HL-60/S4 (cell line): ENCODE data around the gene ARID3A.

Source experiments
- in situ Hi-C: fragments of 300-500 bp; cut with MboI; formaldehyde crosslinking; loops from 2 replicates; pipeline ENCODE4 v1.14.3; 2022; ENCODE audit warnings: low sequenced_read_pairs

The ARID3A gene

DNA sequence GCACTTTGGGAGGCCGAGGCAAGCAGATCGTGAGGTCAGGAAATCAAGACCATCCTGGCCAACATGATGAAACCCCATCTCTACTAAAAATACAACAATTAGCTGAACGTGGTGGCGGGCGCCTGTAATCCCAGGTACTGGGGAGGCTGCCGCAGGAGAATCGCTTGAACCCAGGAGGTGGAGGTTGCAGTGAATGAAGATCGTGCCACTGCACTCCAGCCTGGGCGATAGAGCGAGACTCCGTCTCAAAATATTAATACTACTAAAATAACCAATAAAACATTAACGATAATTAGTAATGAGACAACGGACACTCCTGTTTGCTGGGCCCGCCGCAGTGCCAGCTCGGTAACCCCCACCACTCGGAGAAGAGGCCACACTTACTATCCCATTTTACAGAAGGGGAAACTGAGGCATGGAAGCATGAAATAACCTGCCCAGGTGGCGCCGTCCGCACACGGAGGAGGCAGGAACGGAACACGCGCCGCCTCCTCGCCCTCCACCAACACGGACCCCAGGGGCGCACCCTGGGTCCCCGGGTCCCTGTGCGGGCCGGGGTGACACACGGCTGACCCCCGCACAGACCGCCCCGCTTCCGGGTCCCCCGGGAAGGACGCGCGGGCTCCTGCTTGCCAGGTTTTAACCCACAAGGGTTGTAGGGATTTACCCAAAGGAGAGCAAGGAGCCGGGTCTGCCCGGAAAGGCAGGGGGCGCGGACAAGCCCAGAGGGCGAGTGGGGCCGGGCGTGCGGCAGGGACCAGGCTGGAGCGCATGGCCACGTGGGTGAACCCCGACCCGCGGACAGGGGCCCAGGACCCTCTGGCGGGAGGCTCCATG, 14.4 kb upstream of the ARID3A start:
- in situ Hi-C loops, result no loop called here

DNA sequence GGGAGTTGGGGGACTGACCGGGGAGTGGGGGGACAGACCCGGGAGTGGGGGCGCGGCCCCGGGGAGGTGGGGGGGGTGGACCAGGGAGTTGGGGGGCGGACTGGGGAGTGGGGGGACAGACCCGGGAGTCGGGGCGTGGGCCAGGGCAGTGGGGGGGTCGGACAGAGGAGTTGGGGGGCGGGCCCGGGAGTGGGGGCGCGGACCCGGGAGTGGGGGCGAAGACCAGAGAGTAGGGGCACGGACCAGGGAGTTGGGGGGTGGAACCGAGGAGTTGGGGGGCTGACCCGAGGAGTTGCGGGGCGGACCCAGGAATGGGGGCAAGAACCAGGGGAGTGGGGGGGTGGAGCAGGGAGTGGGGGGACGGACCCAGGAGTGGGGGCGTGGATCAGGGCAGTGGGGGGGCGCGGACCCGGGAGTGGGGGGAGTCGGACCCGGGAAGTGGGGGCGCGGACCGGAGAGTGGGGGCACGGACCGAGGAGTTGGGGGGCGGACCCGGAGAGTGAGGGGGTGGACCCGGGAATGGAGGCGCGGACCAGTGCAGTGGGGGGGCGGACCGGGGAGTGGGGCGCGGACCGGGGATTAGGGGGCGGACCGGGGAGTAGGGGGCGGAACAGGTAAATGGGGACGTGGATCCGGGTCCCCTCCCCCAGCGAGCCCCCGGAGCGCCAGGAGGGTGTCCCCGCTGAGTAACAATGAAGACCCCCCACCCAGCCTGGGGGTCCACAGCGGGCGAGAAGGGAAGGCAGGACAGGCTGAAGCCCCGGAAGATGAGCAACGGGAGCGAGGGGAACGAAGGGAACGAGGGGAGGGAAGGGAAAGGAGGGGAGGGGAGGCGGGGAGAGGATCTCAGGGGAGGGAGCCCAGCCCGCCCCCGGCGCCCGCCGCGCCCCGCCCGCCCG, 13.4 kb upstream of the ARID3A start:
- in situ Hi-C loops, result no loop called here

DNA sequence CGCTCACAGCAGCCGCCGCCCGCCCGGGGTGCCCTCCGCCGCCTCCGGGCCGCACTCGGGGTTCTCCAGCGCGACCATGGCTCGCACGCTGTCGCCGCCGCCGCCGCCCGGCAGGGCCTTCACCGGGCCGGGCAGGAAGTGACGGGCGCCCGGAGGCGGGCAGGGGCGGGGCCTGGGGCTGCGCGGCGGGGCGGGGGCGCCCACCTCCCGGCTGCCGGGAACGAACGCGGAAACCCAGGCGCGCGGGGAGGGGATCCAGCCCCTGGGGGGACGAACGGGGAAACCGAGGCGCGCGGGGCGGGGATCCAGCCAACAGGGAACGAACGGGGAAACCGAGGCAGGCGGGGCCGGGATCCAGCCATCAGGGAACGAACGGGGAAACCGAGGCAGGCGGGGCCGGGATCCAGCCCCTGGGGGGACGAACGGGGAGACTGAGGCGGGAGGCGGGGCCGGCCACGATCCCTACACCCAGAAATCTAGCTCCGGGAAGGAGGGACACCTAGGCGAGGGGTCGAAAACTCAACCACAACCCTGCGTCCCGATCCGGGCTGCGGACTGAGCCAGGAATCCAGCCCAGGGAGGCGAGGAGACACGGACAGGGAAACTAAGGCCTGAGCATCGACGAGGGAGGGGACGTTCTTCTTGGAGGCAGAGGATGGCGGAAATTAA, 12.6 kb upstream of the ARID3A start, which contains the start of gene R3HDM4:
Gene R3HDM4 (minus strand): TSS at position 140 of the 669 bp plus-strand sequence. CDS start 62 bp downstream, at position 78.
- in situ Hi-C loops, result no loop called here

DNA sequence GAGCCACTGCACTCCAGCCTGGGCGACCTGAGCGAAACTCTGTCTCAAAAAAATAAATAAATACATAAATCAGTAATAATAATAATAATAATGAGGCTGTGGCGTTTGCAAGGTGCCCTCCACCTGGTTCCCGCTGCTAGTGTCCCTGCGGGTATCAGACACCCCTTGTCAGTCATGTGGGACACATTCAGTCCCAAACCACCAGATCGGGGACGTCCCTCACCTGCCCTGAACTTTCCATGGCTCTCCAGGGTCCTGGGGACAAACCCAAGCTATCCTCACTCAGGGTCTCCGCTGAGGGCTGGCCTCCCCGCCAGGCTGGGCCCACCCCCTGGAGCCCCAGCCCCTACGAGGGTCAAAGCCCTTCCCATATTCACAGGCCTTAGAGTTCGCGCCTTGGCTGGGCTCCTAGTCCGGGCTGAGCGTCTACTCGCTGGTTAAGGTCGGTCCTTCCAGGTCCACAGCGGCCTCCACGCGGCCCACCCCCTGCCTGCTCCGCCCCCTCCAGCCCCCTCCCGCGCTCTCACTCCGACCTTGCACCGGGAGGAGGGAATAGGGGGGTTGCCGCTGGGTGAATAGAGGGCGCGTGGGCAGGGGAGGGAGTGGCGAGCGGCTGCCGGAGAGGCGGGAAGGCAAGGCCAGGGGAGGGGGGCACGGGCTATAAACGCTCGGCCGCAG, 9.1 kb upstream of the ARID3A start:
- in situ Hi-C loops, result no loop called here

DNA sequence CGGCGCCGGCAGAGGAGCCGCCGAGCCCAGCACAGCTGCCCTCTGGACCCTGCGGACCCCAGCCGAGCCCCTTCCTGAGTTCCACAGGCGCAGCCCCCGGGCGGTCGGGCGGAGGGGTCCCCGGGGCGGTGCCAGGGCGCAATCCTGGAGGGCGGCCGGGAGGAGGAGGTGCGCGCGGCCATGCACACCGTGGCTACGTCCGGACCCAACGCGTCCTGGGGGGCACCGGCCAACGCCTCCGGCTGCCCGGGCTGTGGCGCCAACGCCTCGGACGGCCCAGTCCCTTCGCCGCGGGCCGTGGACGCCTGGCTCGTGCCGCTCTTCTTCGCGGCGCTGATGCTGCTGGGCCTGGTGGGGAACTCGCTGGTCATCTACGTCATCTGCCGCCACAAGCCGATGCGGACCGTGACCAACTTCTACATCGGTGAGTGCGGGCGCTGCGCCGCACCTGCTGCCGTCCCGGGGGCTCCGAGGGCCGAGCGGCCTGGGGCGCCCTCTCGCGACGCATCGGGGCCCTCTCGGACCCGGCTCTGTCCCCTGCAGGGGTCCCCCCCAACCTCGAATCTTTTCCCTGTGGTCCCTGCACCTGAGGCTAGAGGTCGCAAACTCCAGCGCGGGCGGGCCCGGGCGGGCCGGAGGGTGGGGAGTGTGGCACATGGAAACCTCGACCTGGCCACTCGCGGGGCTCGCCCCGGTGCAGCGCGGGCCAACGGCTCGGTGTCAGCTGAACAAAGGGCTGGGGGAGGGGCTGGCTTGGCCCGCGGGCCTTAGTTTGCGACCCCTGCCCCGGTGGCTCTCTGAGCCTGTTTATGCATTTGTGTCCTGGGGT, 8.3 kb upstream of the ARID3A start, which contains the start of gene KISS1R:
Gene KISS1R (plus strand): TSS at position 11 of the 829 bp plus-strand sequence. CDS start 170 bp downstream, at position 181.
- in situ Hi-C loops, result no loop called here

DNA sequence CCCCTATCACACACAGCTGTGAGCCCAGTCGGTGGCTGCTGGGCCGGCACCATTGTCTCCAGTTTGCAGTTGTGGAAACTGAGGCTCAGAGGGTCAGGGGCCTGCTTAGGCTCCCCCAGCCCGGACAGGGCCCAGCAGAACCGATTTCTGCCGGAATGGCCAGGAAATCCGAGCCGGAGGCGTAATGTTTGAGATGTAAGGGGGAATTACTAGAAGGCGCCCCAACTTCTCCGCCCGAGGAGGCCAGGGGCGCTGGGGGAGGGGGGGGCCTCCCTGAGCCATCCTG, 7.7 kb upstream of the ARID3A start:
- in situ Hi-C loops, result no loop called here

DNA sequence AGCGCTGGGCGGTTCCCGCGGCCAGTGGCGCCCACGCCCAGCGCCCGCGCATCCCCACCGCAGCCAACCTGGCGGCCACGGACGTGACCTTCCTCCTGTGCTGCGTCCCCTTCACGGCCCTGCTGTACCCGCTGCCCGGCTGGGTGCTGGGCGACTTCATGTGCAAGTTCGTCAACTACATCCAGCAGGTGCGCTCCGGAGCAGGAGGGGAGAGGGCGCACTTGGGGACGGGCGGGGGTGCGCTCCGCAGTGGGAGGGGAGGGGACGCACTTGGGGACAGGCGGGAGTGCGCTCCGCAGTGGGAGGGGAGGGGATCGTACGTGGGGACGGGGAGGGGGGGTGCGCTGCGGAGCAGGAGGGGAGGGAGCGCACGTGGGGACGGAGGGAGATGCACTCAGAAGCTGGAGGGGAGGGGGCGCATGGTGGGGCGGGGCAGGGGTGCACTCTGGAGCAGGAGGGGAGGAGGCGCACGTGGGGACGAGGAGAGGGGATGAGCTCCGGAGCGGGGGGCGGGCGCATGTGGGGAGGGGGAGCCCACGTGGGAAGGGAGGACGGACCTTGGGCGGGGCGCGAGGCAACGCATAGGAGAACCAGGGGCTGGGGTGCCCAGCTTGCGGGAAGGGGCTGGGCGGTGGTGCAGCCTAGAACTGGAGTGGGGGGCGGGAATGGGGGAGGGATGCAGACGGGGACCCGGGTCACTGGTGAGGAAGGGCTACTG, 7.2 kb upstream of the ARID3A start:
- in situ Hi-C loops, result no loop called here

DNA sequence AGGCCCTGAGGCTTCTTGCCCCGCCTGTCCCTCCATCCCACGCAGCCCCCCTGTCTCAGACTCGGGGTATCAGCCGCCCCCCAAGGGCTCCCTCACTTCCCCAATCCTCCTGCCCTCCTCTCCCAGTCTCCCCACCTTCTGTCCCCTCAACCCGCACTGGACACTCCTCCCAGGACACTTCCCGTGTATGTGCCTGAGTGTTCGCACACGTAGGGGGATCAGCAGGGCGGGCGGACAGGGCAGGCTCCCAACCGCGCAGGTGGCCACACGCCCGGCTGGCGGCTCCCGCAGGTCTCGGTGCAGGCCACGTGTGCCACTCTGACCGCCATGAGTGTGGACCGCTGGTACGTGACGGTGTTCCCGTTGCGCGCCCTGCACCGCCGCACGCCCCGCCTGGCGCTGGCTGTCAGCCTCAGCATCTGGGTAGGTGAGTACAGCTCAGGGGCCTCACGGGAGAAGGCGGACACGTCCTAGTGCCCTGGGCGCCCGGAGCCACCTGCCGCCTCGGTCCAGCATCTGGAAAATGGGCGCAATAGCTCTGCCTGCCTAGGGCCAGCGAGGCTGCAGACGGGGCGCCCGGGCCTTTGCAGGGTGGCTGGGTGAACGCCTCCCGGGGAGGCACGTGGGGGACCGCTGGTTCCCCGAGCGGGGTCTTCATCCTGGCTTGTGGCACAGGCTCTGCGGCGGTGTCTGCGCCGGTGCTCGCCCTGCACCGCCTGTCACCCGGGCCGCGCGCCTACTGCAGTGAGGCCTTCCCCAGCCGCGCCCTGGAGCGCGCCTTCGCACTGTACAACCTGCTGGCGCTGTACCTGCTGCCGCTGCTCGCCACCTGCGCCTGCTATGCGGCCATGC, 6.4 kb upstream of the ARID3A start:
- in situ Hi-C loops, result loop anchor here (5.0 to 10.0 kb wide), 3 partner anchors 63 to 325 kb away; partner anchors contain the start of genes ATP5F1D, MIDN and WDR18

DNA sequence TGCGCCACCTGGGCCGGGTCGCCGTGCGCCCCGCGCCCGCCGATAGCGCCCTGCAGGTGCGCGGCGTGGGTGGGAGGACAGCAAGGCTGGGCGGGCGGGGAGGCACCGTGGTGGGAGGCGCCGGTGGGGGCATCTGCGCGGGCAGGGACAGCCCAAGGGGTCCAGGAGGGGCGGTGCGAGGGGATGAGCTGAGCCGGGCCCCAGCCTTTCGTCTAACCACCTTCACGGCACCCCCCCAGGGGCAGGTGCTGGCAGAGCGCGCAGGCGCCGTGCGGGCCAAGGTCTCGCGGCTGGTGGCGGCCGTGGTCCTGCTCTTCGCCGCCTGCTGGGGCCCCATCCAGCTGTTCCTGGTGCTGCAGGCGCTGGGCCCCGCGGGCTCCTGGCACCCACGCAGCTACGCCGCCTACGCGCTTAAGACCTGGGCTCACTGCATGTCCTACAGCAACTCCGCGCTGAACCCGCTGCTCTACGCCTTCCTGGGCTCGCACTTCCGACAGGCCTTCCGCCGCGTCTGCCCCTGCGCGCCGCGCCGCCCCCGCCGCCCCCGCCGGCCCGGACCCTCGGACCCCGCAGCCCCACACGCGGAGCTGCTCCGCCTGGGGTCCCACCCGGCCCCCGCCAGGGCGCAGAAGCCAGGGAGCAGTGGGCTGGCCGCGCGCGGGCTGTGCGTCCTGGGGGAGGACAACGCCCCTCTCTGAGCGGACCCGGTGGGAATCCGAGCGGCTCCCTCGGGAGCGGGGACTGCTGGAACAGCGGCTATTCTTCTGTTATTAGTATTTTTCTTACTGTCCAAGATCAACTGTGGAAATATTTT, 5.6 kb upstream of the ARID3A start:
- in situ Hi-C loops, result loop anchor here (5.0 to 10.0 kb wide), 3 partner anchors 62 to 325 kb away; partner anchors contain the start of genes ATP5F1D, MIDN and WDR18

DNA sequence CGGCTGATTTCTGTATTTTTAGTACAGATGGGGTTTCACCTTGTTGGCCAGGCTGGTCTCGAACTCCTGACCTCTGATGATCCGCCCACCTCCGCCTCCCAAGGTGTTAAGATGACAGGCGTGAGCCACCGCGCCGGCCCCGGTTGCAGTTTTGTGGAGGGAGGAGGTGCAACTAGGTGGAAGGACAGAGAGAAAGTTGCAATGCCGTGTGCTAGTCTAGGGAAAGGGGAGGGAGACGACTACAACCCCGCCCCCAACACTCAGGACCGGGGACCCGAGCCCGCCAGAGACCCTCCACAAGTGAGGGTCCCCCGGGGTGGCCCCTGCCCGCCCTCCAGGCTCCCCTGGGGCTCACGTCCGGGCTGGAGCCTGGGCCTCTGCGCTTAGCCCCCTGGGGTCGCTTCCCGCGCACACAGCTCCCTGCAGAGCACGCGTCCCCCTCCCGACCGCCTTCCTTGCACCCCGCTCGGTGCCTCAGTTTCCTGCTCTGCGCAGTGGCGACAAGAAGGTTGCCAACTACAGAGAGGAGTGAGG, 1.2 kb upstream of the ARID3A start:
- in situ Hi-C loops, result loop anchor here (5.0 to 10.0 kb wide), 3 partner anchors 58 to 320 kb away; partner anchors contain the start of genes ATP5F1D, MIDN and WDR18

DNA sequence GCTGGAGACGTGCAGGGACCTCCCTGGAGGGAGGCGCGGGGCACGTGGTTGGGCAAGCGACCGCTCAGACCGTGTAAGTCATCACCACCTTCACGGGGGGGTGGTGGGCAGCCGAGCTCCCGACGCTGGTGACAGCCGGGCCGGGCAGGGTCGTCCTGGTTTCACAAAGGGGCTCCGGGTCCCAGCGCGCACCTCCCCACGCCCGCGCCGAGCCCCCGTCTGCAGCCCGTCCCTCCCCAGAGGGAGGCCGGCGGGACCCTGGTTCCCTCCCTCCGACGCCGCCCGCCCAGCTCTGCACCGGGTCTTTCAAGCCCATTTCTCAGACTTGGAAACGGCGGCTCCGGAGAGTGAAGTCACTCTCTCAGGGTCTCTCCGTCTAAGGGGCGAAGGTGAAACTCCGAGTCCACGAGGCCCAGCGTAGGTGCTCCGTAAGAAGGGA, 729 bp upstream of the ARID3A start:
- in situ Hi-C loops, result loop anchor here (10.0 kb wide), 1 partner anchor 320 kb away; the partner anchor contains the start of genes ATP5F1D and MIDN

DNA sequence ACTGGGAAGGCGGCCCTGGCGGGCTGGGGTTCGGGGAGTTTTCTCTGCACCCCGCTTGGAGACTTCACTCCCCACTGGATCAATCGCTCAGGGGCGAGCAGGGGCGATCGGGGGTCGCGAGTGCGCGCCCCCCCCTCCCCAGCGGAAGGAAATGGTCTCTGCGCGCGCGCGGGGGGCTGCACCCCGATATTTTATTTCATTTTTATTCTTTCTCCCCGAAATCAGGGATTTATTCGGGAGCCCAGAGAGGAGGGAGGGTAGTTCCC, 421 bp downstream of the ARID3A start:
- in situ Hi-C loops, result loop anchor here (10.0 kb wide), 1 partner anchor 319 kb away; the partner anchor contains the start of genes ATP5F1D and MIDN

DNA sequence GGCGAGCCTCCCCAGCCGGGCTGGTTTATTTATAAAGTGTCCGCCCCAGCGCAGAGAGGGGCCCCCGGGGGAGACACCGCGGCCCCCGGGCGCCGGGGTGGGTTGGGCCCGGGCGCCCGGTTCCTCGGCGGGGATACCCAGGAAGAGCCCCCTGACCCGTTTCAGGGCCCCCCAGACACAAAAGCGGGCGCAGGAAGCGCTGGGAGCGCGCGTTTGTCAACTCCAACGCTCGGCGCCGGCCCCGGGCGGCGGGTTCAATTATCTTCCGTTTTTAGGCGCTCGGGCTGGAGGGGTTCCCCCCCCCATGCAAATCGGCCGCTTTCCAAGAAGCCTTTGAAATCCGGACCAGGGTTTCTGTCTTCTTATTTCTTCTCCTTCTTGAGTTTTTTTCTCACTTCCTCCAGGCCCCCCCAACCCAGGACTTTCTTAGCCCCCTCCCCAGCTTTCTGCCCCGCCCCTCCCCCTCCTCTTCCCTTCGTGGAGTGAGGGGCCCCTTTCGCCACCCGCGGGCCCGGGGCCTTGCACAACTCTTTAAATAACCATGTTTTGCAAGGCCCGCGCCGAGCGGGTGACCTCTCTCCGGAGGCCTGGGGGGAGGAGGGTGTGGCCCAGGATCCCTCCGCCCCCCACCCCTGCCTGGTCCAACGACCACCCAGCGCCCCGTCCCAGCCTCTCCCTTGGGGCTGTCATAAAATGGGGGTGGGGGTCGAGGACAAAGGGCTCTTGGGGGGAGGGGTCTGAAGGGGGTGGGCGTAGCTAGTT, 935 bp downstream of the ARID3A start:
- in situ Hi-C loops, result loop anchor here (10.0 kb wide), 1 partner anchor 318 kb away; the partner anchor contains the start of genes ATP5F1D and MIDN

DNA sequence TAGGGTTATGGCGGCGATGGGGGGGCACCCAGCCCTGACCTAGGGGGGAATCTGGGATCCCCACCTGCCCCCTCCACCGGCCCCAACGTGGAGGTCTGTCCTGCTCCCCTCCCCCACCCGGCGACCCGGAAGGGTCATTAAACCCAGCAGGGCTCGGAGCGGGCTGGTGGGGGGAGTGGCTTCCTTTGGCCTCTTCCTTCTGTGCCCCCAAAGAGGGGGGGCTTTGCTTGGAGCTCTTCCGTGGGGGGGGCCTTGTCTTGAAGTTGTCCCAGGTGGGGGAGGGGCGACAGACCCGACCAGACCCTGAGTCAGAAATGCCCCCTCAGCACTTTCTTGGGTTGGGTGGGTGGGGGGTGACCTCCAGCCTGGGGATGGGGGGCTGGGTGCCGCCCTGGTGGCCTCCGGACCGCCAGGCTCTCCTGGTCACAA, 1.5 kb downstream of the ARID3A start:
- in situ Hi-C loops, result loop anchor here (10.0 kb wide), 1 partner anchor 317 kb away; the partner anchor contains the start of genes ATP5F1D and MIDN

DNA sequence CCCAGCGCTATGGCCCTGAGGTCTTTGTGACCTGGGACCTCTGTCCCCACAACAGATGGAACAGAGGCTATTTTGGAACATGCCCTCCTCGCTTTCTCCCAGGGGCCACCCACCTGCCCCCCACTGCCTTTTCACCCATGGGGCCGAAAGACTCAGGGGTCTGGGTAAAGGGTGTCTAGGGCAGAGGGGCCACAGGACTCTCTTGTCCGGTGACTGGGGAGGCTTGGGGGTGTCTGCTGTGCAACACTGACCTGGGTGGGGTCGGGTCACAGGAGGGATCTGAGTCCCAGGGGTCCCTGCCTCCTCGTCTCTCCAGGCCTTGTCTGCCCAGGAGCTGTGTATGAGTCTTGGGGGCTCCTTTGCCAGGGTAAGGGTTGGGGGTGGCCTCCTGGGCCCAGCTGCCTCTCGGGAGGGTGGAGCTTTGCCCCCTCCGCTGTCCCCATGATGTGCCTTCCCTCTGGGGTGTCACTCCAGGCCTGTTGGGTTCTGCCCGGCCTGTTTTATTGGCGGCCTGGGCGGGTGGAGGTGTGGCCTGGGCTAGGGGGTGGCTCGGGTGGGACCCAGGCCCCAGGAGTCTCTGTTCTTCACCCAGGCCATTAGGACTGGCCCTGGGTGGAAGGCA, 2.1 kb downstream of the ARID3A start:
- in situ Hi-C loops, result loop anchor here (10.0 kb wide), 1 partner anchor 317 kb away; the partner anchor contains the start of genes ATP5F1D and MIDN
